Psoas muscle (tissue), 8 donors: Measurements from ENCODE around the gene RAI1. TPM values are rescaled to one million over a fixed set of nuclear protein-coding genes. Genes with fewer than 3 reads are reported as not detected.
A peak's percentile ranks its signal among the peaks of the same experiment; 100 is the strongest.

Source experiments
- ATAC-seq, 4 donors: fragments of 200-7000 bp; cut with Tn5 transposase; one replicate each; pipeline ENCODE4 v1.9.1; 2020; ENCODE audit warnings: moderate library complexity in 3 of 4, mild to moderate bottlenecking in 2 of 4
- DNase-seq, 2 donors: peaks; one replicate each; pipeline ENCODE4 v3.0.0-alpha.2; 2020
- H3K27ac ChIP-seq: fragments of 200-600 bp; one replicate; pipeline ENCODE4 v1.8.0; 2022
- H3K27me3 ChIP-seq, 3 donors: fragments of 200-600 bp in 1 of 3; one replicate each; pipeline versions ENCODE4 v1.6.1 to v1.8.0; 2013 to 2022; ENCODE audit warnings: low read length in 2 of 3, mild to moderate bottlenecking in 2 of 3, moderate library complexity in 1 of 3; ENCODE audit not compliant: insufficient read depth in 3 of 3
- H3K36me3 ChIP-seq, 2 donors: fragments of 200-600 bp in 1 of 2; one replicate each; pipeline versions ENCODE4 v1.6.1 to v1.8.0; 2013 to 2022; ENCODE audit warnings: low read depth in 1 of 2, mild to moderate bottlenecking in 1 of 2, moderate library complexity in 1 of 2; ENCODE audit not compliant: insufficient read depth in 1 of 2
- H3K4me1 ChIP-seq: fragments of 200-600 bp; one replicate; pipeline ENCODE4 v1.8.0; 2022
- H3K4me3 ChIP-seq: fragments of 200-600 bp; one replicate; pipeline ENCODE4 v1.8.0; 2022; ENCODE audit warnings: mild to moderate bottlenecking
- H3K9me3 ChIP-seq: fragments of 200-600 bp; one replicate; pipeline ENCODE4 v1.8.0; 2022
- CTCF ChIP-seq: fragments of 200-600 bp; IDR thresholded peaks from one replicate; pipeline ENCODE4 v1.8.0; 2022; ENCODE audit warnings: antibody characterized with exemption
- WGBS, 3 donors: extraction: QIAGEN DNeasy Blood & Tissue Kit; methylation state at CpG; one replicate each; pipeline versions ENCODE4 v1.1.6 to v1.1.7; 2013; 5-methylcytosine and 5-hydroxymethylcytosine counted together
- intact Hi-C, 2 donors: fragments of 100-400 bp; cut with DNase I; formaldehyde crosslinking; loops; one replicate each; pipeline versions ENCODE4 v1.11.0 to v1.14.2; 2022
- polyA plus RNA-seq, 3 donors: library from polyadenylated mRNA; stranded (reverse); fragments of 200-250 nt; gene quantifications; one replicate each; pipeline ENCODE4 v1.2.3, GENCODE V29; 2013
- total RNA-seq, 4 donors: library from RNA; stranded (reverse); fragmentation: NEBNext Ultra II Directional in 2 of 4; extraction: Animal tissue kit (Norgen Biotek cat#: 25700) in 2 of 4; gene quantifications; one replicate each; pipeline versions ENCODE4 v1.2.1 to v1.2.4, GENCODE V29; 2021 to 2023
- donor health status: healthy with polysubstance abuse.
- donor health status: DM: no; HTN: no; CAD: no; lungs with moderate emphysema.
- donor health status: Bipolar disorder and iron deficiency.
- donor health status: healthy.
- donor health status: DM: yes; HTN: yes; CAD: no.
- donor health status: DM: no; HTN: no; CAD: no.
- donor health status: DM: no; HTN: no; CAD: no.
- donor health status: DM: yes; HTN: yes; CAD: no.

Gene RAI1
- total and polyA plus RNA-seq, 7 donors: 4.0 to 9.0 (median 7.1) TPM

- no peaks in the 10 kb centered on the region for H3K9me3 ChIP-seq
- no peak for TF ChIP-seq CTCF
- no peak overlapping the region for H3K4me3 ChIP-seq
- DNase-seq: no peak
- ATAC-seq: peak in 3 of 4 donors; percentile 13 to 29 (median 25)
- H3K4me1 ChIP-seq: peaks cover 4% of the 10 kb centered on the region
- intact Hi-C loops: no loop called here
- H3K27me3 ChIP-seq: no peaks in the 10 kb centered on the region
- 84 to 89% (median 88%) methylated on average over 12 of the region's 12 CpGs for WGBS, 3 donors
- H3K27ac ChIP-seq: no peak overlapping the region
- H3K36me3 ChIP-seq: peaks cover 0 to 22% of the 10 kb centered on the region in 2 donors
These were observed 119.3 kb downstream of the RAI1 start for GRCh38 chr17:17800504-17801021.

GRCh38 chr17:17801800-17802481 lies 120.7 kb downstream of the RAI1 start:
- H3K4me3 ChIP-seq: no peak overlapping the region
- no peak for TF ChIP-seq CTCF
- DNase-seq (no peak), ATAC-seq (no peak)
- no peaks in the 10 kb centered on the region for H3K9me3 ChIP-seq
- H3K27me3 ChIP-seq: no peaks in the 10 kb centered on the region
- peaks cover 6% of the 10 kb centered on the region for H3K4me1 ChIP-seq
- peaks cover 0 to 17% of the 10 kb centered on the region in 2 donors for H3K36me3 ChIP-seq
- WGBS, 3 donors: 88 to 93% (median 90%) methylated on average over 13 of the region's 13 CpGs
- H3K27ac ChIP-seq: no peak overlapping the region
- intact Hi-C loops: no loop called here

- peaks cover 6% of the 10 kb centered on the region for H3K4me1 ChIP-seq
- TF ChIP-seq CTCF: no peak
- no peaks in the 10 kb centered on the region for H3K27me3 ChIP-seq
- WGBS, 3 donors: 97 to 98% (median 97%) methylated on average over 3 of the region's 3 CpGs
- ATAC-seq (no peak), DNase-seq (no peak)
- H3K4me3 ChIP-seq: no peak overlapping the region
- H3K36me3 ChIP-seq: peaks cover 0 to 8% of the 10 kb centered on the region in 2 donors
- intact Hi-C loops: no loop called here
- H3K27ac ChIP-seq: no peak overlapping the region
- no peaks in the 10 kb centered on the region for H3K9me3 ChIP-seq
These were observed 122.7 kb downstream of the RAI1 start for GRCh38 chr17:17804007-17804406.

- no peaks in the 10 kb centered on the region for H3K27me3 ChIP-seq
- 34 to 53% (median 43%) methylated on average over 9 of the region's 9 CpGs for WGBS, 3 donors
- intact Hi-C loops: no loop called here
- H3K9me3 ChIP-seq: no peaks in the 10 kb centered on the region
- no peak for DNase-seq
- peaks cover 0 to 9% of the 10 kb centered on the region in 2 donors for H3K36me3 ChIP-seq
- peaks cover 6% of the 10 kb centered on the region for H3K4me1 ChIP-seq
- no peak overlapping the region for H3K4me3 ChIP-seq
- ATAC-seq: peak; percentile 28 to 60 (median 46)
- TF ChIP-seq CTCF: no peak
- H3K27ac ChIP-seq: peak overlapping the region; percentile 38
These were observed 124.3 kb downstream of the RAI1 start for GRCh38 chr17:17805575-17805974.
